Calu3 (cell line): ENCODE results near the gene PRAMEF13. TPM values are rescaled to one million over a fixed set of nuclear protein-coding genes. Genes with fewer than 3 reads are reported as not detected.
"Not testable (repeated sequence)": the region's sequence is repeated elsewhere in the genome, so short reads cannot be mapped to it uniquely, and the experiment has no call there.

ENCODE experiments used
- BruUV-seq: library from RNA; stranded (reverse); fragments of 400-500 nt; replicated peaks from 2 replicates; lab custom pipeline; 2021; lab: Mats Ljungman, UMichigan
- CTCF ChIA-PET: fragments of 300-600 bp; sonication (Branson Sonifier 250); formaldehyde crosslinking; loops from one replicate; lab custom pipeline; 2022; ENCODE audit warnings: antibody characterized with exemption; lab: Charles Lee
- DNase-seq: peaks from one replicate; pipeline ENCODE4 v3.0.0; 2022
- H3K27ac Mint-ChIP-seq: one replicate; pipeline ENCODE4 v1.8.0; 2022; ENCODE audit warnings: mixed read lengths; ENCODE audit not compliant: unreplicated experiment
- H3K27me3 Mint-ChIP-seq: one replicate; pipeline ENCODE4 v1.8.0; 2022; ENCODE audit warnings: mixed read lengths; ENCODE audit not compliant: unreplicated experiment
- H3K36me3 Mint-ChIP-seq: one replicate; pipeline ENCODE4 v1.8.0; 2022; ENCODE audit warnings: mild to moderate bottlenecking, moderate library complexity, mixed read lengths; ENCODE audit not compliant: insufficient read depth, unreplicated experiment
- H3K4me1 Mint-ChIP-seq: one replicate; pipeline ENCODE4 v1.8.0; 2022; ENCODE audit warnings: mild to moderate bottlenecking, low read depth, mixed read lengths; ENCODE audit not compliant: unreplicated experiment
- H3K4me3 Mint-ChIP-seq: one replicate; pipeline ENCODE4 v1.8.0; 2022; ENCODE audit warnings: mild to moderate bottlenecking, low read depth, moderate library complexity, mixed read lengths; ENCODE audit not compliant: unreplicated experiment
- H3K9me3 Mint-ChIP-seq: one replicate; pipeline ENCODE4 v1.8.0; 2022; ENCODE audit warnings: low read depth, mixed read lengths; ENCODE audit not compliant: unreplicated experiment
- CTCF ChIP-seq: fragments of 200-600 bp; IDR thresholded peaks from one replicate; pipeline ENCODE4 v1.8.0; 2022; ENCODE audit warnings: antibody characterized with exemption; ENCODE audit not compliant: unreplicated experiment
- intact Hi-C: fragments of 100-400 bp; cut with micrococcal nuclease; formaldehyde crosslinking; loops from one replicate; pipeline ENCODE4 v1.10.0; 2022; ENCODE audit not compliant: unreplicated experiment
- total RNA-seq: library from RNA; stranded (reverse); gene quantifications from 2 replicates; pipeline ENCODE4 v1.2.3, GENCODE V29; 2022

The PRAMEF13 gene
- total RNA-seq, 1 experiment from 2014 or later: not detected

DNA sequence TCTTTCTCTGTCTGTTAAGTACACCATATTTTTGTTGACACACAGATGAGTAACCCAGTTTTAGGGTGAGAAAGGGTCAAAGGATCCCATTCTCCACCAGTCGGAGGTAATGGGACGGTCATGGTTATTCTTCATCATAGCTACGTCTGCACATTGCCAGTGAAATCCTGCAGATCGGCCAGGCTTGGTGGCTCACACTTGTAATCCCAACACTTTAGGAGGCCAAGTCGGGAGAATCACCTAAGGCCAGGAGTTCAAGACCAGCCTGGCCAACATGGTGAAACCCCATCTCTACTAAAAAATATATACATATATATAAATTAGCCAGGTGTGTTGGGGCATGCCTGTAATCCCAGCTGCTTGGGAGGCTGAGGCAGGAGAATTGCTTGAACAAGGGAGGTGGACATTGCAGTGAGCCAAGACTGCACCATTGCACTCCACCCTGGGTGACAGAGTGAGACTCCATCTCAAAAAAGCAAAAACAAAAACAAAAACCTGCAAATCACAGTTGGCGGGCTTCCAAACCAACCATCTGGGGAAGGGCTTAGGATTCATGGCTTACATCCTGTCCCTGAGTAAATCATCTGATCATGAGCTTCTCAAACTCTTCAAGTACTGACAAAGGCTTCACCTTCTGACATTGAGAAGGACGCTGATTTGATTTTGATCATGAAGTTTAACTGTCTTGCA, 30.0 kb upstream of the PRAMEF13 start:
- intact Hi-C loops, H3K27me3 Mint-ChIP-seq, H3K27ac Mint-ChIP-seq, BruUV-seq, H3K4me1 Mint-ChIP-seq, CTCF ChIA-PET, H3K4me3 Mint-ChIP-seq, H3K36me3 Mint-ChIP-seq, DNase-seq, H3K9me3 Mint-ChIP-seq: not testable (repeated sequence)

GRCh38 chr1:13230601-13231000, 29.4 kb upstream of the PRAMEF13 start:
- H3K9me3 Mint-ChIP-seq, CTCF ChIA-PET: not testable (repeated sequence)

DNA sequence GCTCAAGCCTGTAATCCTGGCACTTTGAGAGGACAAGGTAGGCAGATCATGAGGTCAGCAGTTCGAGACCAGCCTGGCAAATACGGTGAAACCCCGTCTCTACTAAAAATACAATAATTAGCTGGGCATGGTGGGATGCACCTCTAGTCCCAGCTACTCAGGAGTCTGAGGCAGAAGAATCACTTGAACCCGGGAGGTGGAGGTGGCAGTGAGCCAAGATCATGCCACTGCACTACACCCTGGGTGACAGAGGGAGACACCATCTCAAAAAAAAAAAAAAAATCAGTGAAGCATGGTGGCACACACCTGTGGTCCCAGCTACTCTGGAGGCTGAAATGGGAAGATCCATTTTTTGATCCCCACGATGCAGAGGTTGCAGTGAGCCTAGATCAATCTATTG, 28.9 kb upstream of the PRAMEF13 start:
- H3K4me3 Mint-ChIP-seq, DNase-seq, H3K36me3 Mint-ChIP-seq, CTCF ChIA-PET, intact Hi-C loops, H3K27me3 Mint-ChIP-seq, H3K9me3 Mint-ChIP-seq, H3K27ac Mint-ChIP-seq, H3K4me1 Mint-ChIP-seq, BruUV-seq: not testable (repeated sequence)

More at GRCh38 chr1:13230601-13231000, 29.4 kb upstream of the PRAMEF13 start:
- intact Hi-C loops, H3K36me3 Mint-ChIP-seq, DNase-seq, BruUV-seq, H3K4me3 Mint-ChIP-seq, H3K27me3 Mint-ChIP-seq, H3K4me1 Mint-ChIP-seq, H3K27ac Mint-ChIP-seq: not testable (repeated sequence)

- Mint-ChIP-seq H3K4me1 (no peaks in the 10 kb centered on the region), H3K27ac (no peak overlapping the region), H3K9me3 (no peaks in the 10 kb centered on the region), H3K27me3 (peaks cover 8% of the 10 kb centered on the region), H3K36me3 (no peaks in the 10 kb centered on the region), H3K4me3 (no peak overlapping the region)
- intact Hi-C loops: no loop called here
- peak; percentile 27 for TF ChIP-seq CTCF
- peak; percentile 35 for DNase-seq
- no TSS peak for BruUV-seq
- CTCF ChIA-PET: no interaction called here
Observed at GRCh38 chr1:13228343-13228781, 27.2 kb upstream of the PRAMEF13 start.

DNA sequence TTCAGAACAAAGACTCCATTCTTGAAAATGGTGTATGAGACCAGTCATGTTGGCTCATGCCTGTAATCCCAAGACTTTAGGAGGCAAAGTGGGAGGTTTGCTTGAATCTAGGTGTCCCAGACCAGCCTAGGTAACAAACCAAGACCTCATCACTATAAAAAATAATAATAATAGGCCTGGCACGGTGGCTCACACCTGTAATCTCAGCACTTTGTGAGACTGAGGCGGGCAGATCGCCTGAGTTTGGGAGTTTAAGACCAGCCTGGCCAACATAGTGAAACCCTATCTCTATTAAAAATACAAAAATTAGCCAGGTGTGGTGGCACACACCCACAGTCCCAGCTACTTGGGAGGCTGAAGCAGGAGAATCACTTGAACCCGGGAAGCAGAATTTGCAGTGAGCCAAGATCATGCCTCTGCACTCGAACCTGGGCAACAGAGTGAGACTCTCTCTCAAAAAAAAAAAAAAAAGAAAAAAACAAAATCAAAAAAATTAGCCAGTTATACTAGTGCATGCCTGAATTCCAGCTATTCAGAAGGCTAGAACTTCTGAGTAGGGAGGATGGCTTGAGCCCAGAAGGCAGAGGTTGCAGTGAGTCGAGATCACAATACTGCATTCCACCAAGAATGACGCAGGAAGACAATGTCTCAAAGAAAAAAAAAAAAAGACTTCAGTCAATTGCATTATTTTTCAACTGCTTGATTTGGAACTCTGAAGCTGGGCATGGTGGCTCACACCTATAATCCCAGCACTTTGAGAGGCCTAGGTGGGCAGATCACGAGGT, 26.3 kb upstream of the PRAMEF13 start:
- CTCF ChIA-PET, H3K27me3 Mint-ChIP-seq, DNase-seq, H3K27ac Mint-ChIP-seq, H3K4me1 Mint-ChIP-seq, H3K9me3 Mint-ChIP-seq, BruUV-seq, intact Hi-C loops, H3K4me3 Mint-ChIP-seq, H3K36me3 Mint-ChIP-seq: not testable (repeated sequence)

GRCh38 chr1:13225675-13226204, 24.5 kb upstream of the PRAMEF13 start, which contains the start of gene PRAMEF18:
TSS of gene PRAMEF18 (minus strand) at chr1:13226154. CDS start at chr1:13226106, 48 bp downstream.
- BruUV-seq, H3K36me3 Mint-ChIP-seq, intact Hi-C loops, DNase-seq, CTCF ChIA-PET, H3K9me3 Mint-ChIP-seq, H3K27ac Mint-ChIP-seq, H3K4me1 Mint-ChIP-seq, H3K4me3 Mint-ChIP-seq, H3K27me3 Mint-ChIP-seq: not testable (repeated sequence)
